ENCODE measurements around the gene C16orf96.

GRCh38 chr16:4641895-4642294 lies 85.8 kb downstream of the C16orf96 start:
- no peak for TF ChIP-seq CTCF (IDR thresholded peaks at IDR 0.05; ENCODE audit: borderline replicate concordance, extremely low read depth, low read length, poor library complexity, severe bottlenecking)
- TF ChIP-seq EZH2 (IDR thresholded peaks at IDR 0.05; ENCODE audit: borderline replicate concordance, low read depth, low read length, severe bottlenecking), result no peak
